ENCODE results near the gene TRRAP.

Gene TRRAP

DNA sequence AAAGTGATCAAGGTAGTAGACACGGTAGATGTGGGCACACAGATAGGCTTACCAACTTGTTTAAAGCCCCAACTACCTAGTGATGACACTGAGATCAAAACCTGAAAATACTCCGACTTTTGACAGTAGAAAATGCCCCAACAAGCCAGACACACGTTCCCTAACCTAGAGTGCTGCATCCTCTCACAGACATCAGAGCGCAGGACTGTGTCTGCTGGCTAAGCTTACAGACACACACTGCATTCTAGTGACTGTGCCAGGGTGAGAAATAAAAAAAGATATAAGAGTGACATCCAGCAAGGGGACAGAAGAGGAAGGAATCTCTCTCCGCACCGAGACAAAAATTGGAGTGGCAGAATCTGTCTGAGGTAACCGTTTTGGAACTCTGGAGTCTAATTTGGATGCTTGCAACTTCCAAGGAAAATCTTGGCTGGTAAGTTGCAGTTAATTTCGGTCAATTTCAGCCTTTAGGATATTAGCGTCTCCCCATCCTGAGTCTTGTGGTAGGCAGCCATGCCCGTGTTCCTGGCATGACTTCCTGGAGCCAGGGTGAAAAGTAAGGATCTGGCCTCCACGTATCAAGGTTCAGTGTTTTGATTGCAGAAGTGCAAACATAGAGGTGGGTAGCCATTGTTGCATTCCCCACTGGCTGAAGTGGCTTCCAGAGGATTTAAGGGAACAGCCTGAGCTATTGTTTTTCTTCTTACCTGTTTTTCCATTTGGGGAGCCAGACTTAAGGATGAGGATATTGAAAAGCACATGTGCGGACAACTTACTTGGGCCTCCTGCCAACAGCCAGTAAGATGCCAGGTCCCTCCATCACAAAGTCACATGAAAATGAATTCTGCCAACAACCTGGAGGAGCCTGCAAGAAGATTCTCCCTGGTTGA is 141.4 kb downstream of the TRRAP start:
- Histone ChIP-seq H3K27ac (replicated peaks) (no peak overlapping the region), H3K27me3 (ENCODE audit: insufficient read depth, poor library complexity, severe bottlenecking) (no peaks in the 10 kb centered on the region), H3K4me3 (replicated peaks; ENCODE audit: insufficient read depth, low read length) (no peak overlapping the region)
- TF ChIP-seq CTCF (IDR thresholded peaks at IDR 0.05; ENCODE audit: insufficient read depth, low read length), result no peak
- DNase-seq (ENCODE audit: low read depth in 1 of 2, low spot score in 1 of 2), result no peak

GRCh38 chr7:99020413-99020715 is 142.0 kb downstream of the TRRAP start:
- no peak for DNase-seq (ENCODE audit: low read depth in 1 of 2, low spot score in 1 of 2)
- H3K27me3 ChIP-seq (ENCODE audit: insufficient read depth, poor library complexity, severe bottlenecking), result no peaks in the 10 kb centered on the region
- TF ChIP-seq POLR2AphosphoS5 (IDR thresholded peaks at IDR 0.05; ENCODE audit: low read depth), result no peak
- no peak for TF ChIP-seq SPI1 (IDR thresholded peaks at IDR 0.05; ENCODE audit: borderline replicate concordance, low read depth)
- TF ChIP-seq, protein P1, sequence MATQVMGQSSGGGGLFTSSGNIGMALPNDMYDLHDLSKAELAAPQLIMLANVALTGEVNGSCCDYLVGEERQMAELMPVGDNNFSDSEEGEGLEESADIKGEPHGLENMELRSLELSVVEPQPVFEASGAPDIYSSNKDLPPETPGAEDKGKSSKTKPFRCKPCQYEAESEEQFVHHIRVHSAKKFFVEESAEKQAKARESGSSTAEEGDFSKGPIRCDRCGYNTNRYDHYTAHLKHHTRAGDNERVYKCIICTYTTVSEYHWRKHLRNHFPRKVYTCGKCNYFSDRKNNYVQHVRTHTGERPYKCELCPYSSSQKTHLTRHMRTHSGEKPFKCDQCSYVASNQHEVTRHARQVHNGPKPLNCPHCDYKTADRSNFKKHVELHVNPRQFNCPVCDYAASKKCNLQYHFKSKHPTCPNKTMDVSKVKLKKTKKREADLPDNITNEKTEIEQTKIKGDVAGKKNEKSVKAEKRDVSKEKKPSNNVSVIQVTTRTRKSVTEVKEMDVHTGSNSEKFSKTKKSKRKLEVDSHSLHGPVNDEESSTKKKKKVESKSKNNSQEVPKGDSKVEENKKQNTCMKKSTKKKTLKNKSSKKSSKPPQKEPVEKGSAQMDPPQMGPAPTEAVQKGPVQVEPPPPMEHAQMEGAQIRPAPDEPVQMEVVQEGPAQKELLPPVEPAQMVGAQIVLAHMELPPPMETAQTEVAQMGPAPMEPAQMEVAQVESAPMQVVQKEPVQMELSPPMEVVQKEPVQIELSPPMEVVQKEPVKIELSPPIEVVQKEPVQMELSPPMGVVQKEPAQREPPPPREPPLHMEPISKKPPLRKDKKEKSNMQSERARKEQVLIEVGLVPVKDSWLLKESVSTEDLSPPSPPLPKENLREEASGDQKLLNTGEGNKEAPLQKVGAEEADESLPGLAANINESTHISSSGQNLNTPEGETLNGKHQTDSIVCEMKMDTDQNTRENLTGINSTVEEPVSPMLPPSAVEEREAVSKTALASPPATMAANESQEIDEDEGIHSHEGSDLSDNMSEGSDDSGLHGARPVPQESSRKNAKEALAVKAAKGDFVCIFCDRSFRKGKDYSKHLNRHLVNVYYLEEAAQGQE (IDR thresholded peaks at IDR 0.05; ENCODE audit: insufficient replicate concordance, low read depth), result no peak
- no peak for TF ChIP-seq CTCF (IDR thresholded peaks at IDR 0.05; ENCODE audit: insufficient read depth, low read length)
- TF ChIP-seq GABPA (IDR thresholded peaks at IDR 0.05; ENCODE audit: low read depth), result no peak
- no peak overlapping the region for H3K27ac ChIP-seq (replicated peaks)
- no peak overlapping the region for H3K4me3 ChIP-seq (replicated peaks; ENCODE audit: insufficient read depth, low read length)

GRCh38 chr7:99021941-99022560 is 143.7 kb downstream of the TRRAP start:
- no peak for TF ChIP-seq GABPA (IDR thresholded peaks at IDR 0.05; ENCODE audit: low read depth)
- TF ChIP-seq SPI1 (IDR thresholded peaks at IDR 0.05; ENCODE audit: borderline replicate concordance, low read depth), result no peak
- no peak for TF ChIP-seq POLR2AphosphoS5 (IDR thresholded peaks at IDR 0.05; ENCODE audit: low read depth)
- TF ChIP-seq, protein P1 (IDR thresholded peaks at IDR 0.05; ENCODE audit: insufficient replicate concordance, low read depth), result no peak
- TF ChIP-seq CTCF (IDR thresholded peaks at IDR 0.05; ENCODE audit: insufficient read depth, low read length), result no peak
- Histone ChIP-seq H3K27ac (replicated peaks) (no peak overlapping the region), H3K4me3 (replicated peaks; ENCODE audit: insufficient read depth, low read length) (no peak overlapping the region), H3K27me3 (ENCODE audit: insufficient read depth, poor library complexity, severe bottlenecking) (no peaks in the 10 kb centered on the region)
- no peak for DNase-seq (ENCODE audit: low read depth in 1 of 2, low spot score in 1 of 2)
